Measurements from ENCODE around the gene ACTN4.

- TF ChIP-seq CTCF (conservative IDR thresholded peaks at IDR 0.05; ENCODE audit: low read depth, low read length) (no peak), MAFK (IDR thresholded peaks at IDR 0.05; ENCODE audit: low read depth, low read length) (no peak), POLR2A (IDR thresholded peaks at IDR 0.05; ENCODE audit: low read depth, low read length) (no peak), ELK1 (IDR thresholded peaks at IDR 0.05; ENCODE audit: borderline replicate concordance, low read depth, low read length) (no peak), CHD1 (IDR thresholded peaks at IDR 0.05; ENCODE audit: low read depth, low read length) (no peak), CEBPB (IDR thresholded peaks at IDR 0.05; ENCODE audit: low read depth, low read length) (peak; percentile 15; the same call in 1 of the 2 replicates), MXI1 (IDR thresholded peaks at IDR 0.05; ENCODE audit: borderline replicate concordance, low read depth, low read length) (no peak), FOS (IDR thresholded peaks at IDR 0.05; ENCODE audit: low read depth, low read length) (no peak), NFE2L2 (IDR thresholded peaks at IDR 0.05; ENCODE audit: low read depth, low read length) (no peak), RAD21 (IDR thresholded peaks at IDR 0.05; ENCODE audit: low read length) (no peak), SMC3 (IDR thresholded peaks at IDR 0.05; ENCODE audit: low read depth, low read length) (no peak), RFX5 (IDR thresholded peaks at IDR 0.05; ENCODE audit: low read depth, low read length) (no peak)
Measured at GRCh38 chr19:38653028-38653571, 5.7 kb downstream of the ACTN4 start.

All from IMR-90 (cell line).